Retinal pigment epithelial cell (primary cell): ENCODE results near the gene GAGE12J.
"Not testable (repeated sequence)": the region's sequence is repeated elsewhere in the genome, so short reads cannot be mapped to it uniquely, and the experiment has no call there.

Experiments
- DNase-seq: peaks from one replicate; pipeline ENCODE4 v3.0.0-alpha.2; 2010; ENCODE audit warnings: low read depth
- H3K4me3 ChIP-seq: 2 replicates; pipeline ENCODE4 v1.5.1; 2011; ENCODE audit warnings: mild to moderate bottlenecking, low read length, control low read depth, moderate library complexity
- TF ChIP-seq, protein P1 (sequence below): conservative IDR thresholded peaks from 2 replicates; pipeline ENCODE4 v1.5.1; 2011; ENCODE audit warnings: low read depth, low read length, control low read depth, inconsistent platforms

GAGE12J gene

DNA sequence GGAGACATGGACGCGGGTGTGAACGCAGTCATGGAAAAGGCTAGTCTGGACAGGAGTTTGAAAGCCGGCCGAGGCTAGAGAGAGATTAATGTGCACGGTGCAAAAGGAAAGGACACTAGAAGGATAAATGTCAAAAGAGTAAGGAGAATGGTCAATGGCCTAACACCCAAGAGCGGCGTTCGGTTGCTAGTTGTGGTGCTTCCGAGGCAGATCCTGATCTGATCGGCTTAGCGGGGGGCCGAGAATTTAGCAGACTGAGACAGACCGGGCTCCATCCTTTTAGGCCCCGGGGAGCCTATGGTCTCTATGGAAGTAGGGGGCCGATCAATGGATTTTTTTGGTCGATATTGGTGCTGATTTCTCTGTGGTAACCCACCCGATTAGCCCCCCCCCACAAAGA, 11.5 kb upstream of the GAGE12J start:
- no peak for DNase-seq
- H3K4me3 ChIP-seq, result peak overlapping the region; percentile 19
- TF ChIP-seq, protein P1, sequence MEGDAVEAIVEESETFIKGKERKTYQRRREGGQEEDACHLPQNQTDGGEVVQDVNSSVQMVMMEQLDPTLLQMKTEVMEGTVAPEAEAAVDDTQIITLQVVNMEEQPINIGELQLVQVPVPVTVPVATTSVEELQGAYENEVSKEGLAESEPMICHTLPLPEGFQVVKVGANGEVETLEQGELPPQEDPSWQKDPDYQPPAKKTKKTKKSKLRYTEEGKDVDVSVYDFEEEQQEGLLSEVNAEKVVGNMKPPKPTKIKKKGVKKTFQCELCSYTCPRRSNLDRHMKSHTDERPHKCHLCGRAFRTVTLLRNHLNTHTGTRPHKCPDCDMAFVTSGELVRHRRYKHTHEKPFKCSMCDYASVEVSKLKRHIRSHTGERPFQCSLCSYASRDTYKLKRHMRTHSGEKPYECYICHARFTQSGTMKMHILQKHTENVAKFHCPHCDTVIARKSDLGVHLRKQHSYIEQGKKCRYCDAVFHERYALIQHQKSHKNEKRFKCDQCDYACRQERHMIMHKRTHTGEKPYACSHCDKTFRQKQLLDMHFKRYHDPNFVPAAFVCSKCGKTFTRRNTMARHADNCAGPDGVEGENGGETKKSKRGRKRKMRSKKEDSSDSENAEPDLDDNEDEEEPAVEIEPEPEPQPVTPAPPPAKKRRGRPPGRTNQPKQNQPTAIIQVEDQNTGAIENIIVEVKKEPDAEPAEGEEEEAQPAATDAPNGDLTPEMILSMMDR, result no peak

DNA sequence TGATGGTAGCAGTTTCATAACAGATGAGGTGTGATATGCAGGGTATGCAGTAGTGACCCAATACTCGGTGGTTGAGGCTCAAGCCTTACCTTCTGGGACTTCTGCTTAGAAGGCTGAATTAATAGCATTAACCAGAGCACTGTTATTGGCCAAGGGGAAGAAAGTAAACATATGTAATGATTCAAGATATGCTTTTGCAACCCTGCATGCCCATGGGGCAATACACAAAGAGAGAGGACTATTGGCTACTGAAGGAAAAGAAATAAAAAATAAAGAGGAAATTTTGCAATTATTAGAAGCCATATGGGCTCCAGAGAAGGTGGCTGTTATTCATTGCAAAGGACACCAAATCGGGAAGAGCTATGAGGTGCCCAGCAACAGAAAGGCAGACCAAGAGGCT, 9.7 kb upstream of the GAGE12J start:
- DNase-seq, result no peak
- TF ChIP-seq, protein P1, result no peak

DNA sequence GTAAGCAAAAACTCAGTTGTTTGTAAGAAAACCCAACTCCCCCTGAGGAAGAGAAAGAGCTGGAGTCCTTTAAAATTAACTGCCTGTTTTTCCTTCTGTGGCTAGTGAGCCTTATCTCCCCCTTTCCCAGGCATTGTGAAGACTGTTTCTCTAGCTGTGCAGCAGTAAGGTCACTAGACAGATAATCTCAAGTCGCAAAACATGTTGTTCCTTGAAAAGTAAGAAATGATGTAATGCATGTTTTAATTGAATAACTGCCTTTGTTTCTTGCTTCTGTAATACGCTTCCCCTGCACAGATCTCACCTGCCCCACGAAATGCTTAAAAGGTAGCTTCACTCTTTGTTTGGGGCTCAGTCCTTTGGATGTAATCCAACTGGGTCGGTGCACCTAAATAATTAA, 5.8 kb upstream of the GAGE12J start:
- DNase-seq, result no peak
- H3K4me3 ChIP-seq, result no peak overlapping the region
- TF ChIP-seq, protein P1, result no peak

More for the DNA sequence above, 9.7 kb upstream of the GAGE12J start:
- H3K4me3 ChIP-seq, result no peak overlapping the region

DNA sequence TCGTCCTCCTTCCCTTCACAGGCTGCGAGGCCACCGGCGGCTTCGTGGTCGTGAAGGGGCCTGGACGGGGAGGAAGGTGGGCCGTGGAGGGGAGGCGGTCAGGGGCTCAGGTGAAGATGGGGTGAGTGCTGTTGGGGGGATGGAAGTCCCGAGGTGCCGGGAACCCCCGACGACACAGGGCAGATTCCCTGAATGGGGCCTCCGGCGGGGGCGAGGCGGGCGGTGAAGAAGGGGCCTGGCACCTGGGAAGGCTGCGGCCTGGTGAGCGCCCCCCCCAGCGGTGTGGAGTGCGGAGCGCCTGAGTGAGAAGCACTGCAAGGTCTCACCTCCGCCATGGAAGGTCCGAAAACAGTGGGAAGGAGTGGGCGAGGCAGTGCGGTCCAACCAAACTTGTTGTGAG, 429 bp downstream of the GAGE12J start:
- not testable (repeated sequence) for H3K4me3 ChIP-seq, DNase-seq

DNA sequence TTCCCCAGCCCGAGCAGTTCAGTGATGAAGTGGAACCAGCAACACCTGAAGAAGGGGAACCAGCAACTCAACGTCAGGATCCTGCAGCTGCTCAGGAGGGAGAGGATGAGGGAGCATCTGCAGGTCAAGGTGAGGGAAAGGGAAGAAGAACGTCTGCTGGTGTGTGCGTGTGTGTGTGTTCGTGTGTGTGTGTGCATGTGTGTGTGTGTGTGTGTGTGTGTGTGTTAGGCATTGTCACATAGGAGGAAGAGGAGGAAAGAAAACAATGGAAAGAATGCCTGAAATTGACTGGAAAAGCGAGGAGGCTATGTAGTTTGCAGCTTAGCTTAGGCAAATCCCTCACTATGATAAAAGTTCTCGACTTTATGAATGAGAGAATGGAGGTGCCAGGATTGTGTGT, 1.9 kb downstream of the GAGE12J start:
- not testable (repeated sequence) for DNase-seq, H3K4me3 ChIP-seq

DNA sequence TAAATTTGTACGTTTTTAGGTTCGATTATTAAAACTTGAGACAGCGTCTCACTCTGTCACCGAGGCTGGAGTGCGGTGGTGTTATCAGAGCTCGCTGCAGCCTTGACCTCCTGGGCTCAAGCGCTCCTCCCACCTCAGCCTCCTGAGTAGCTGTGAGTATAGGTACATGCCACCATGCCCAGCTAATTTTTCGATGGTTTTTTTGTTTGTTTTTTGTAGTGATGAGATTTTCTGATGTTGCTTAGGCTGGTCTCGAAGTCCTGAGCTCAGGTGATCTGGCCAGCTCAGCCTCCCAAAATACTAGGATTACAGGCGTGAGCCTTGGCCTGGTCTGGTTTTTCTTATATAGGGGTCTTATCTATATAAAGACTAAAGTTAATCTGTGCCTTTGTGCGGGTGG, 8.6 kb downstream of the GAGE12J start:
- DNase-seq, H3K4me3 ChIP-seq: not testable (repeated sequence)

DNA sequence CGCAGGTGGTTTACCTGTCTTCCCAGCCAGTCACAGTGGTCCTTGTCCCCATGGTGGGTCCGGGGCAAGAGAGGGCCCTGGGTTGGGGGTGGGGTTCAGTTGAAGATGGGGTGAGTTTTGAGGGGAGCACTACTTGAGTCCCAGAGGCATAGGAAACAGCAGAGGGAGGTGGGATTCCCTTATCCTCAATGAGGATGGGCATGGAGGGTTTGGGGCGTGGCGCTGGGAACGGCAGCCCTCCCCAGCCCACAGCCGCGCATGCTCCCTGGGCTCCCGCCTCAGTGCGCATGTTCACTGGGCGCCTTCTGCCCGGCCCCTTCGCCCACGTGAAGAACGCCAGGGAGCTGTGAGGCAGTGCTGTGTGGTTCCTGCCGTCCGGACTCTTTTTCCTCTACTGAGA, 9.4 kb downstream of the GAGE12J start, which contains the start of gene GAGE13:
Gene GAGE13, plus strand, starts transcription at position 301 of the 400 bp plus-strand sequence. CDS start 1,156 bp downstream, outside the sequence.
- DNase-seq, H3K4me3 ChIP-seq: not testable (repeated sequence)

DNA sequence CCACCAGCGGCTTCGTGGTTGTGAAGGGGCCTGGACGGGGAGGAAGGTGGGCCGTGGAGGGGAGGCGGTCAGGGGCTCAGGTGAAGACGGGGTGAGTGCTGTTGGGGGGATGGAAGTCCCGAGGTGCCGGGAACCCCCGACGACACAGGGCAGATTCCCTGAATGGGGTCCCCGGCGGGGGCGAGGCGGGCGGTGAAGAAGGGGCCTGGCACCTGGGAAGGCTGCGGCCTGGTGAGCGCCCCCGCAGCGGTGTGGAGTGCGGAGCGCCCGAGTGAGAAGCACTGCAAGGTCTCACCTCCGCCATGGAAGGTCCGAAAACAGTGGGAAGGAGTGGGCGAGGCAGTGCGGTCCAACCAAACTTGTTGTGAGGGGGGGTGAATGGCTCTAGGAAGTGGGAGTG, 10.0 kb downstream of the GAGE12J start:
- not testable (repeated sequence) for DNase-seq, H3K4me3 ChIP-seq

DNA sequence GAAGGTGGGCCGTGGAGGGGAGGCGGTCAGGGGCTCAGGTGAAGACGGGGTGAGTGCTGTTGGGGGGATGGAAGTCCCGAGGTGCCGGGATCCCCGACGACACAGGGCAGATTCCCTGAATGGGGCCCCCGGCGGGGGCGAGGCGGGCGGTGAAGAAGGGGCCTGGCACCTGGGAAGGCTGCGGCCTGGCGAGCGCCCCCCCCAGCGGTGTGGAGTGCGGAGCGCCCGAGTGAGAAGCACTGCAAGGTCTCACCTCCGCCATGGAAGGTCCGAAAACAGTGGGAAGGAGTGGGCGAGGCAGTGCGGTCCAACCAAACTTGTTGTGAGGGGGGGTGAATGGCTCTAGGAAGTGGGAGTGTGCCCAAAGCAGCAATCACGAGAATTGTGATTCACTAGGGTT, 19.6 kb downstream of the GAGE12J start:
- not testable (repeated sequence) for DNase-seq, H3K4me3 ChIP-seq

DNA sequence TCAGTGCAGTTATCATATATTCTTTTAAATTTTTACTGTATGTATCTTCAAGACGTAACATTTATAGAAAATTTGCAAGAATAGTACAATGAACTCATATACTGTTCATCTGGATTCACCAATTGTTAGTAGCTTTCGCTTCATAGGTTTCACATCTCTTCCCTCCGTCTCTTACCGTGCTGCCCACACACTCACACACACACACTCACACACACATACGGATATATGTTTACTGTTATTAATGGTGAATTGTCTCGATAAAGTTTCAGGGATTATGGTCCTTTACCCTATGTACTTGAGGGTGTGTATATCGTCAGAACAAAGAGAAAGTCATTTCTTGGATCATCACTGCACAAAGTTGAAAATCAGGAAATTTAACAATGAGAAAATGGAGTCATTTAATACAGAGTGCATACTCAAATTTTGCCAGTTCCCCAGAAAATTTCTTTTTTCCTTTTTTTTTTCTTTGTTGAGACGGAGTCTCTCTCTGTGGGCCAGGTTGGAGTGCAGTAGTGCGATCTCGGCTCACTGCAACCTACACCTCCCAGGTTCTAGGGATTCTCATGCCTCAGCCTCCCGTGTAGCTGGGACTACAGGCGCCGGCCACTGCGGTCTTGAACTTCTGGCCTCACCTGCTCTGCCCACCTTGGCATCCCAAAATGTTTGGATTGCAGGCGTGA, 22.8 kb downstream of the GAGE12J start:
- DNase-seq, H3K4me3 ChIP-seq: not testable (repeated sequence)

DNA sequence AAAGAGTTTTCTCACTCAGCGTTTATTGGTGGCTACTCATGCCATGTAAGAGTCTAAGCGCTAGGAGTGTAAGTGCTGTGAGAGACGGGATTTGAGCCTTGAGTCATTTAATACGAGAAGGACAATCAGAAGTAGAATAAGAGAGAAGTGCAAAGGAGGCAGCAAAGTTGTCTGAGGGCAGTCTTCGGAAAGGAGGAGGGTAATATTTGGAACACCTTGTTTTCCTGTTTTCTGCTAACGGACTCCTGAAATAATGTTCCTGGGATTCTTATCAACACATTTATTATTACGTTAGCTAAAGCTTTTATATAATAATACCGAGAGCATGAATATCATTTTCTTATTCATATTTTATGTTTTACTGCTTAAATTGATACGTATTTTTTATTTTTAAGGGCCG, 23.6 kb downstream of the GAGE12J start:
- not testable (repeated sequence) for DNase-seq, H3K4me3 ChIP-seq

DNA sequence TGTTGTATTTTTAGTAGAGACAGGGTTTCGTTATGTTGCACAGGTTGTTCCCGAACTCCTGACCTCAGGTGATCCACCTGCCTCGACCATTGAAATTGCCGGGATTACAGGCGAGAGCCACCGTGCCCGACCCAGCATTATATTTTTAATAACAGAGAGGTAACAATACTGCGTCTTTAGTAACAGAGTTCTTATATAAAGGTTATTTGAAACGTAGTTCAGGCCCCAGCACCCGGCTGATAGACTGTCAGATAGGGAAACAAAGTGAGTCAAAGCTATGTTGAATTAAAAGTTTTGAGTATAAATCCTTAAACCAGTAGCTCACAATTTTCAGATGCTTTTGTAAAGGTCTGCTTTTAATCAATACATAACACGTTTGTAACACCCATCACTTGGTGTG, 24.3 kb downstream of the GAGE12J start:
- not testable (repeated sequence) for H3K4me3 ChIP-seq, DNase-seq
